RWPE1 (cell line): ENCODE data around the gene RAB11FIP5.
"Not testable (repeated sequence)": the region's sequence is repeated elsewhere in the genome, so short reads cannot be mapped to it uniquely, and the experiment has no call there.

Experiments used
- CTCF ChIA-PET: fragments of 350-600 bp; sonication (Branson Sonifier 250); formaldehyde crosslinking; extraction: SDS; loops from one replicate; lab custom pipeline; 2021; lab: Yijun Ruan, JAX
- POLR2A ChIA-PET: fragments of 400-600 bp; formaldehyde crosslinking; extraction: SDS; loops from one replicate; lab custom pipeline; 2020; ENCODE audit warnings: antibody characterized with exemption; ENCODE audit not compliant: low non-redundant PET; lab: Yijun Ruan, JAX
- DNase-seq: peaks from one replicate; pipeline ENCODE4 v3.0.0; 2012; ENCODE audit warnings: low spot score
- H3K27ac ChIP-seq: fragments of 450-650 bp; 2 replicates; pipeline ENCODE4 v1.5.1; 2017
- CTCF ChIP-seq: fragments of 450-650 bp; conservative IDR thresholded peaks from 2 replicates; pipeline ENCODE4 v1.5.1; 2017; ENCODE audit warnings: low read depth, mild to moderate bottlenecking

RAB11FIP5 gene

GRCh38 chr2:73103018-73103542 is 9.7 kb downstream of the RAB11FIP5 start:
- ChIA-PET POLR2A (no interaction called here), CTCF (interaction anchor here (1.2 kb wide), 1 partner anchor 75 kb away, joined by 4 read pairs; no protein-coding TSS in a partner anchor)
- no peak for TF ChIP-seq CTCF
- peak overlapping the region; percentile 31; the same call in 1 of the 2 replicates for H3K27ac ChIP-seq
- no peak for DNase-seq

GRCh38 chr2:73101626-73102256 is 11.0 kb downstream of the RAB11FIP5 start:
- no peak overlapping the region for H3K27ac ChIP-seq
- POLR2A ChIA-PET: no interaction called here
- no peak for TF ChIP-seq CTCF
- no peak for DNase-seq
- CTCF ChIA-PET: interaction anchor here (0.6 to 1.2 kb wide), 2 partner anchors 62 to 76 kb away, joined by 4 to 7 read pairs; no protein-coding TSS in a partner anchor

GRCh38 chr2:73100956-73101355 is 11.8 kb downstream of the RAB11FIP5 start:
- no peak overlapping the region for H3K27ac ChIP-seq
- DNase-seq: no peak
- TF ChIP-seq CTCF: no peak
- POLR2A ChIA-PET: no interaction called here
- CTCF ChIA-PET: interaction anchor here (0.6 kb wide), 1 partner anchor 66 kb away, joined by 6 read pairs; no protein-coding TSS in a partner anchor

- no peak overlapping the region for H3K27ac ChIP-seq
- no peak for DNase-seq
- no peak for TF ChIP-seq CTCF
- ChIA-PET POLR2A (no interaction called here), CTCF (interaction anchor here (0.6 kb wide), 1 partner anchor 130 kb away, joined by 4 read pairs; no protein-coding TSS in a partner anchor)
Observed at GRCh38 chr2:73099486-73099885, 13.3 kb downstream of the RAB11FIP5 start.

GRCh38 chr2:73095910-73096309 is 16.8 kb downstream of the RAB11FIP5 start:
- POLR2A ChIA-PET: no interaction called here
- no peak for DNase-seq
- H3K27ac ChIP-seq: no peak overlapping the region
- TF ChIP-seq CTCF: no peak
- CTCF ChIA-PET: interaction anchor here (0.9 kb wide), 1 partner anchor 82 kb away, joined by 5 read pairs; no protein-coding TSS in a partner anchor

- DNase-seq, H3K27ac ChIP-seq, POLR2A ChIA-PET: not testable (repeated sequence)
- CTCF ChIA-PET: interaction anchor here (0.5 kb wide), 1 partner anchor 97 kb away, joined by 3 read pairs; no protein-coding TSS in a partner anchor
Observed at GRCh38 chr2:73093601-73094218, 19.0 kb downstream of the RAB11FIP5 start.
